ENCODE data around the gene BFSP2.

DNA sequence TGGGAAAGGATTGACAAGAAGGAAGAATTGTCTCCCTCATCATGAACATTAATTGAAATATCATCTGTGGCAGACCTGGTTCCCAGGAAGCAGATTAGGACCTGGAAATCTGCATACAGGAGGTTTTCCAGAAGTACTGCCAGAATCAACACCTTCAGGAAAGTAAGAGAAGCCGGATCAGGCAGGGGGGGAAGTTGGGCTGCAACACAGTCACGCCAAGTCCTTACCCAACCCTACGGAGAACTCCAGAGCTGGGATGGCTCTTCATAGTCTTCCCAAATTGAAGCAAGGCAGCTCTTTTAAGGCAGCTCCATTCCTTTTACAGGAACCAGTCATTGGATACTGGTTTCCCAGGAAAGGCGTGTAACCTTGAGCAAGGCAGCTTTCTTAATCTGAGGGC lies 35.2 kb upstream of the BFSP2 start:
- TF ChIP-seq, protein P1, sequence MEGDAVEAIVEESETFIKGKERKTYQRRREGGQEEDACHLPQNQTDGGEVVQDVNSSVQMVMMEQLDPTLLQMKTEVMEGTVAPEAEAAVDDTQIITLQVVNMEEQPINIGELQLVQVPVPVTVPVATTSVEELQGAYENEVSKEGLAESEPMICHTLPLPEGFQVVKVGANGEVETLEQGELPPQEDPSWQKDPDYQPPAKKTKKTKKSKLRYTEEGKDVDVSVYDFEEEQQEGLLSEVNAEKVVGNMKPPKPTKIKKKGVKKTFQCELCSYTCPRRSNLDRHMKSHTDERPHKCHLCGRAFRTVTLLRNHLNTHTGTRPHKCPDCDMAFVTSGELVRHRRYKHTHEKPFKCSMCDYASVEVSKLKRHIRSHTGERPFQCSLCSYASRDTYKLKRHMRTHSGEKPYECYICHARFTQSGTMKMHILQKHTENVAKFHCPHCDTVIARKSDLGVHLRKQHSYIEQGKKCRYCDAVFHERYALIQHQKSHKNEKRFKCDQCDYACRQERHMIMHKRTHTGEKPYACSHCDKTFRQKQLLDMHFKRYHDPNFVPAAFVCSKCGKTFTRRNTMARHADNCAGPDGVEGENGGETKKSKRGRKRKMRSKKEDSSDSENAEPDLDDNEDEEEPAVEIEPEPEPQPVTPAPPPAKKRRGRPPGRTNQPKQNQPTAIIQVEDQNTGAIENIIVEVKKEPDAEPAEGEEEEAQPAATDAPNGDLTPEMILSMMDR (IDR thresholded peaks at IDR 0.05), result no peak
- TF ChIP-seq POLR2AphosphoS5 (IDR thresholded peaks at IDR 0.05; ENCODE audit: low read depth, low read length) (no peak), SIN3A (IDR thresholded peaks at IDR 0.05; ENCODE audit: borderline replicate concordance, insufficient read depth, low read depth, low read length) (no peak)
- TF ChIP-seq, protein P2, sequence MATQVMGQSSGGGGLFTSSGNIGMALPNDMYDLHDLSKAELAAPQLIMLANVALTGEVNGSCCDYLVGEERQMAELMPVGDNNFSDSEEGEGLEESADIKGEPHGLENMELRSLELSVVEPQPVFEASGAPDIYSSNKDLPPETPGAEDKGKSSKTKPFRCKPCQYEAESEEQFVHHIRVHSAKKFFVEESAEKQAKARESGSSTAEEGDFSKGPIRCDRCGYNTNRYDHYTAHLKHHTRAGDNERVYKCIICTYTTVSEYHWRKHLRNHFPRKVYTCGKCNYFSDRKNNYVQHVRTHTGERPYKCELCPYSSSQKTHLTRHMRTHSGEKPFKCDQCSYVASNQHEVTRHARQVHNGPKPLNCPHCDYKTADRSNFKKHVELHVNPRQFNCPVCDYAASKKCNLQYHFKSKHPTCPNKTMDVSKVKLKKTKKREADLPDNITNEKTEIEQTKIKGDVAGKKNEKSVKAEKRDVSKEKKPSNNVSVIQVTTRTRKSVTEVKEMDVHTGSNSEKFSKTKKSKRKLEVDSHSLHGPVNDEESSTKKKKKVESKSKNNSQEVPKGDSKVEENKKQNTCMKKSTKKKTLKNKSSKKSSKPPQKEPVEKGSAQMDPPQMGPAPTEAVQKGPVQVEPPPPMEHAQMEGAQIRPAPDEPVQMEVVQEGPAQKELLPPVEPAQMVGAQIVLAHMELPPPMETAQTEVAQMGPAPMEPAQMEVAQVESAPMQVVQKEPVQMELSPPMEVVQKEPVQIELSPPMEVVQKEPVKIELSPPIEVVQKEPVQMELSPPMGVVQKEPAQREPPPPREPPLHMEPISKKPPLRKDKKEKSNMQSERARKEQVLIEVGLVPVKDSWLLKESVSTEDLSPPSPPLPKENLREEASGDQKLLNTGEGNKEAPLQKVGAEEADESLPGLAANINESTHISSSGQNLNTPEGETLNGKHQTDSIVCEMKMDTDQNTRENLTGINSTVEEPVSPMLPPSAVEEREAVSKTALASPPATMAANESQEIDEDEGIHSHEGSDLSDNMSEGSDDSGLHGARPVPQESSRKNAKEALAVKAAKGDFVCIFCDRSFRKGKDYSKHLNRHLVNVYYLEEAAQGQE (IDR thresholded peaks at IDR 0.05; ENCODE audit: insufficient read depth in 1 of 2, low read depth in 2 of 2, low read length in 1 of 2), result no peak

Measured in Panc1 (cell line).